DMS 273 (cell line): ENCODE data around the gene LSM4.
"Not testable (repeated sequence)": the region's sequence is repeated elsewhere in the genome, so short reads cannot be mapped to it uniquely, and the experiment has no call there.

Source experiments
- DNase-seq: peaks from one replicate; lab custom pipeline; 2025; ENCODE audit not compliant: unreplicated experiment; lab: John Stamatoyannopoulos, UW

The LSM4 gene

GRCh38 chr19:18340990-18341868, 18.4 kb upstream of the LSM4 start:
- peak; percentile 93 for DNase-seq

GRCh38 chr19:18340190-18340989, 17.5 kb upstream of the LSM4 start, which contains the start of gene PGPEP1:
Gene PGPEP1, plus strand, starts transcription at chr19:18340598. Its CDS starts 84 bp downstream, at chr19:18340682.
- peak; percentile 88 for DNase-seq

GRCh38 chr19:18339723-18340122, 16.8 kb upstream of the LSM4 start:
- DNase-seq: peak; percentile 58

- DNase-seq: no peak
Measured at GRCh38 chr19:18338541-18338940, 15.7 kb upstream of the LSM4 start.

GRCh38 chr19:18336121-18336520, 13.2 kb upstream of the LSM4 start:
- DNase-seq: no peak

GRCh38 chr19:18333680-18334079, 10.8 kb upstream of the LSM4 start:
- DNase-seq: no peak

GRCh38 chr19:18332917-18333530, 10.1 kb upstream of the LSM4 start:
- no peak for DNase-seq

GRCh38 chr19:18330868-18331267, 8.0 kb upstream of the LSM4 start:
- DNase-seq: no peak

- DNase-seq: no peak
Measured at GRCh38 chr19:18329035-18329376, 6.1 kb upstream of the LSM4 start.

- peak; percentile 99 for DNase-seq
Measured at GRCh38 chr19:18328340-18329034, 5.6 kb upstream of the LSM4 start.

GRCh38 chr19:18326772-18327171, 3.9 kb upstream of the LSM4 start:
- no peak for DNase-seq

- DNase-seq: not testable (repeated sequence)
Measured at GRCh38 chr19:18324373-18324731, 1.5 kb upstream of the LSM4 start.

- DNase-seq: peak; percentile 77
Measured at GRCh38 chr19:18322318-18322758, 538 bp downstream of the LSM4 start.

- DNase-seq: no peak
Measured at GRCh38 chr19:18321734-18322102, 1.2 kb downstream of the LSM4 start.

- no peak for DNase-seq
Measured at GRCh38 chr19:18320865-18321733, 1.8 kb downstream of the LSM4 start.

- DNase-seq: no peak
Measured at GRCh38 chr19:18319591-18320135, 3.2 kb downstream of the LSM4 start.

GRCh38 chr19:18317961-18318800, 4.7 kb downstream of the LSM4 start:
- no peak for DNase-seq

GRCh38 chr19:18313398-18313797, 9.5 kb downstream of the LSM4 start:
- DNase-seq: no peak

GRCh38 chr19:18312092-18312534, 10.8 kb downstream of the LSM4 start:
- DNase-seq: no peak
